Left ventricle myocardium superior (tissue), 1 donor: ENCODE data around the gene OR52B2. TPM values are rescaled to one million over a fixed set of nuclear protein-coding genes. Genes with fewer than 3 reads are reported as not detected.
A peak's percentile ranks its signal among the peaks of the same experiment; 100 is the strongest.

ENCODE experiments used
- ATAC-seq: fragments of 200-7000 bp; cut with Tn5 transposase; one replicate; pipeline ENCODE4 v1.9.1; 2020; ENCODE audit warnings: mild to moderate bottlenecking, moderate library complexity
- DNase-seq: peaks from one replicate; pipeline ENCODE4 v3.0.0-alpha.2; 2020
- intact Hi-C: fragments of 100-400 bp; cut with micrococcal nuclease; formaldehyde crosslinking; loops from one replicate; pipeline ENCODE4 v1.11.0; 2022
- long read RNA-seq: library from polyadenylated mRNA; unstranded; transcript quantifications from one replicate; pipeline ENCODE4 v2.0.0, GENCODE V29; 2021
- total RNA-seq: library from RNA; stranded (reverse); fragmentation: NEBNext Ultra II Directional; extraction: Animal tissue kit (Norgen Biotek cat#: 25700); gene quantifications from one replicate; pipeline ENCODE4 v1.2.1, GENCODE V29; 2021
- donor health status: DM: no; HTN: yes; CAD: no; lungs with severe emphysema.

Gene OR52B2
- total RNA-seq, result not detected
- long read RNA-seq, result 0 reads

- DNase-seq (no peak), ATAC-seq (no peak)
- intact Hi-C loops, result no loop called here
These were observed at the start of gene OR52B2 for GRCh38 chr11:6170226-6170625. Gene OR52B2 (minus strand): TSS chr11:6170326. CDS start chr11:6170326, 0 bp downstream.

- DNase-seq (no peak), ATAC-seq (peak; percentile 68)
- intact Hi-C loops, result no loop called here
These were observed 49.2 kb upstream of the OR52B2 start for GRCh38 chr11:6219359-6219758.

- DNase-seq (no peak), ATAC-seq (no peak)
- intact Hi-C loops, result no loop called here
These were observed 47.6 kb upstream of the OR52B2 start for GRCh38 chr11:6217722-6218121.

- intact Hi-C loops, result no loop called here
- ATAC-seq, result no peak
- no peak for DNase-seq
These were observed 46.4 kb upstream of the OR52B2 start for GRCh38 chr11:6216501-6216900.

- intact Hi-C loops, result no loop called here
- ATAC-seq (no peak), DNase-seq (no peak)
These were observed 44.4 kb upstream of the OR52B2 start for GRCh38 chr11:6214530-6214929.

GRCh38 chr11:6210274-6210955 lies 40.3 kb upstream of the OR52B2 start:
- DNase-seq, result no peak
- intact Hi-C loops, result no loop called here
- ATAC-seq, result no peak

- intact Hi-C loops, result no loop called here
- DNase-seq (no peak), ATAC-seq (no peak)
These were observed 39.7 kb upstream of the OR52B2 start for GRCh38 chr11:6209801-6210200.

- DNase-seq, result no peak
- no peak for ATAC-seq
- intact Hi-C loops, result no loop called here
These were observed 36.5 kb upstream of the OR52B2 start for GRCh38 chr11:6206456-6207180.

GRCh38 chr11:6205366-6205765 lies 35.2 kb upstream of the OR52B2 start, which contains the start of gene C11orf42:
Gene C11orf42 (plus strand): TSS chr11:6205557. CDS start chr11:6205616, 59 bp downstream.
- ATAC-seq (no peak), DNase-seq (no peak)
- intact Hi-C loops, result no loop called here

- no peak for DNase-seq
- ATAC-seq, result no peak
- intact Hi-C loops, result no loop called here
These were observed 34.6 kb upstream of the OR52B2 start for GRCh38 chr11:6204706-6205105.

- ATAC-seq (no peak), DNase-seq (no peak)
- intact Hi-C loops, result no loop called here
These were observed 33.2 kb upstream of the OR52B2 start for GRCh38 chr11:6203327-6203726.

GRCh38 chr11:6202041-6202440 lies 31.9 kb upstream of the OR52B2 start:
- ATAC-seq (no peak), DNase-seq (no peak)
- intact Hi-C loops, result no loop called here

GRCh38 chr11:6201481-6201880 lies 31.4 kb upstream of the OR52B2 start:
- DNase-seq, result no peak
- intact Hi-C loops, result no loop called here
- no peak for ATAC-seq

- intact Hi-C loops, result no loop called here
- DNase-seq (peak; percentile 57), ATAC-seq (peak; percentile 61)
These were observed 30.8 kb upstream of the OR52B2 start for GRCh38 chr11:6200975-6201374.

- DNase-seq, result no peak
- intact Hi-C loops, result no loop called here
- ATAC-seq, result no peak
These were observed 29.2 kb upstream of the OR52B2 start, which contains the start of gene OR52W1 for GRCh38 chr11:6199174-6199810. Gene OR52W1 (plus strand): TSS chr11:6199224. CDS start chr11:6199224, 0 bp downstream.

GRCh38 chr11:6197466-6198200 lies 27.5 kb upstream of the OR52B2 start:
- ATAC-seq, result no peak
- no peak for DNase-seq
- intact Hi-C loops, result no loop called here

GRCh38 chr11:6196396-6196795 lies 26.3 kb upstream of the OR52B2 start:
- DNase-seq (no peak), ATAC-seq (no peak)
- intact Hi-C loops, result no loop called here

GRCh38 chr11:6194065-6194581 lies 24.0 kb upstream of the OR52B2 start:
- no peak for ATAC-seq
- intact Hi-C loops, result no loop called here
- no peak for DNase-seq

GRCh38 chr11:6191742-6192141 lies 21.6 kb upstream of the OR52B2 start:
- DNase-seq, result no peak
- no peak for ATAC-seq
- intact Hi-C loops, result no loop called here
